Raji (cell line): ENCODE results near the gene CARD14.

Experiments
- POLR2A ChIP-seq: IDR thresholded peaks from 2 replicates; pipeline ENCODE4 v1.6.1; 2011; ENCODE audit warnings: low read depth, low read length, control low read depth; ENCODE audit not compliant: insufficient read depth

Gene CARD14

GRCh38 chr17:80173916-80174315 is 4.1 kb downstream of the CARD14 start:
- TF ChIP-seq POLR2A = no peak

GRCh38 chr17:80176757-80177156 is 6.9 kb downstream of the CARD14 start:
- no peak for TF ChIP-seq POLR2A

GRCh38 chr17:80177986-80178595 is 8.3 kb downstream of the CARD14 start:
- no peak for TF ChIP-seq POLR2A

- TF ChIP-seq POLR2A = no peak
Observed at GRCh38 chr17:80180192-80180591, 10.4 kb downstream of the CARD14 start.

DNA sequence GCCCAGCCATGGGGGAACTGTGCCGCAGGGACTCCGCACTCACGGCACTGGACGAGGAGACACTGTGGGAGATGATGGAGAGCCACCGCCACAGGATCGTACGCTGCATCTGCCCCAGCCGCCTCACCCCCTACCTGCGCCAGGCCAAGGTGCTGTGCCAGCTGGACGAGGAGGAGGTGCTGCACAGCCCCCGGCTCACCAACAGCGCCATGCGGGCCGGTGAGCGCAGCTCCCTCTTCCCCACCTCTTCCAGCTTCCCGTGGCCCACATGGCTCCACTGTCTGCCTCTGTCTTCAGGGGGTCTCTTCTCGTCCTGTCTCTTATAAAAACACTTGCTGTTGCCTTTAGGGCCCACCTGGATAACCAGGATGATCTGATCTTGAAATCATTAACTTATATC is 11.6 kb downstream of the CARD14 start:
- TF ChIP-seq POLR2A = no peak

GRCh38 chr17:80182118-80182844 is 12.5 kb downstream of the CARD14 start:
- no peak for TF ChIP-seq POLR2A

DNA sequence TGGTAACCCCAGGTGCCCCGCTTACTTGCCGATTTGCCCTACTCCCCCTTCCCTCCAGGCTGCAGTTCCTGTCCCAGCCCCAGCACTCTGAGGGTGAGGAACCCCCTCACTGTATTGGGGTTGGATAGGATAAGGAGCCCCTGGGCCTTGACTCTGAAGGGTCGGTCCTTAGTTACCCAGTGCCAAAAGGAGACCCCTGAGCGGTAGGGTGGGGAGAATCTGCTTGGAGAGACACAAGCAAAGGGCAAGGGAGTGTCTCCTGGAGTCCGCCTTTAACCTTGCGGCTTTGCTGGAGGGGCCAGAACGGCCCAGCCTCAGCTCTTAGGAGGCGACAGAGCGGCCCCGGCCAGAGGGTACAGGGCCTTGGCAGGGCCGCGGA is 13.0 kb downstream of the CARD14 start:
- TF ChIP-seq POLR2A = no peak

GRCh38 chr17:80183581-80184422 is 14.0 kb downstream of the CARD14 start:
- TF ChIP-seq POLR2A = no peak

- TF ChIP-seq POLR2A = no peak
Observed at GRCh38 chr17:80184423-80184714, 14.5 kb downstream of the CARD14 start.

DNA sequence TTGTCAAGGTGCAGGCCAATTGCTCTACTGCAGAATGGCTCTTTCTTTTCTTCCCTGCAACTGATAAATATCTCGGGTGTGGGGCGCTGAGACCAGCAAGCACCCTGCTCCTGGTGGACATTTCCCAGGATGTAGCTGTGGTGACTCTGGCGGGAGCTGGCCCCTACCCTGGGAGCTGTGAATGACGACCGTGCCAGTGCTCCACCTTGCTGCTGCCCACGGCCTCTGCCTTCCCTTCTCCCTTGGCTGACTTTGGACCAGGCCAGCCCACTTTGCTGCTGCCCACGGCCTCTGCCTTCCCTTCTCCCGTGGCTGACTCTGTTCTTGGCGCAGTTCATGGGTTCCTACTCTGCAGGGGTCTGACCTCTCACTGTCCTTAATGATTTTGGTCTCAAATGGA is 16.1 kb downstream of the CARD14 start:
- no peak for TF ChIP-seq POLR2A

DNA sequence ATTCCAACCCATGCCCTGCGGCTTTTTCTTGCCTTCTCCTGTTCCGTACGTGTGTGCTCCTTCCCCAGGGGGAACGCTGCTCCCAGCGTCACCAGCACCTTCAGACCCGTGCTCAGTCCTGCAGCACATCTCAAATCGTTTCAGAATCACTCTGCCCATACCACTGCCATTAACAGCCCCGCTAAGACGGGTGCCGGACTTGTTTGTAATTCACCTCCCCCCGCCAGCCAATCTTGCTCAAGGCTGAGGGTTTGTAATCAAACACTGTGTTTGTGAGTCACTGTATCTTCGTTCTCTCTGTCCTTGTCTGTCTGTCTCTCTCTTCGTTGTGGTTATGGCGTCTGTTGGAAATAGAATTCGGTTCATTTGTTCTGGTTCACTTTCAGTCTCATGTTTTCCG is 17.3 kb downstream of the CARD14 start:
- TF ChIP-seq POLR2A = no peak

- no peak for TF ChIP-seq POLR2A
Observed at GRCh38 chr17:80187515-80187941, 17.7 kb downstream of the CARD14 start.

GRCh38 chr17:80189611-80190010 is 19.8 kb downstream of the CARD14 start:
- no peak for TF ChIP-seq POLR2A

DNA sequence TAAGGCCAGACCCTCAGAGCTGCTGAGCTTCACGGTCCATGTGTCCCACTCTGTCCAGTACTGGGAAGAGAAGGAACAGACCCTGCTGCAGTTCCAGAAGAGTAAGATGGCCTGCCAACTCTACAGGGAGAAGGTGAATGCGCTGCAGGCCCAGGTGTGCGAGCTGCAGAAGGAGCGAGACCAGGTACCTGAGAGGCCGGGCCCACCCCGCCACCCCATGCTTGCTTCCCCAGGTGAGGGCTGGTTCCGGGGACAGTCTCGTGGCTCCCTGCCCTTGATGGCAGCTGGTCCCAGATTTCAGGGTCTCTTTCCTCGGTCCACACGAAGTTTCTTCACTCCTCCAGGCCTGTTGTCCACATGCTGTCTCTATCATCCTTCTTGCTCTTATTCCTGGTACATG is 20.9 kb downstream of the CARD14 start:
- TF ChIP-seq POLR2A = no peak

DNA sequence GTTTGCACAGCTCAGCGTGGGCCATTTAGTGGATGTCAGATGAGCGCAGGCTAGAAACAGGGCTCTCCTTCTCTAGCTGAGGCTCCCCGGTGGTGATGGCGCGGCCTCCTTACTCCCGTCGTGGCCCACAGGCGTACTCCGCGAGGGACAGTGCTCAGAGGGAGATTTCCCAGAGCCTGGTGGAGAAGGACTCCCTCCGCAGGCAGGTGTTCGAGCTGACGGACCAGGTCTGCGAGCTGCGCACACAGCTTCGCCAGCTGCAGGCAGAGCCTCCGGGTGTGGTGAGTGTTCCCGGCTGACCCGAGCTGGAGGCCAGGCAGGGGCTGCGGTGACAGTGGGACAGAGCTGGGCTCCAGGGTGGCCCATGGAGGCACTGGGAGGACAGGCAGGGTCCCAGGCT is 21.4 kb downstream of the CARD14 start:
- TF ChIP-seq POLR2A = no peak
